Activated gamma-delta T cell (primary cell): ENCODE results near the gene REPIN1.
A peak's percentile ranks its signal among the peaks of the same experiment; 100 is the strongest.

Source experiments
- DNase-seq: peaks from one replicate; lab custom pipeline; 2025; lab: John Stamatoyannopoulos, UW

REPIN1 gene

GRCh38 chr7:150360363-150361058, 8.1 kb upstream of the REPIN1 start:
- no peak for DNase-seq

DNA sequence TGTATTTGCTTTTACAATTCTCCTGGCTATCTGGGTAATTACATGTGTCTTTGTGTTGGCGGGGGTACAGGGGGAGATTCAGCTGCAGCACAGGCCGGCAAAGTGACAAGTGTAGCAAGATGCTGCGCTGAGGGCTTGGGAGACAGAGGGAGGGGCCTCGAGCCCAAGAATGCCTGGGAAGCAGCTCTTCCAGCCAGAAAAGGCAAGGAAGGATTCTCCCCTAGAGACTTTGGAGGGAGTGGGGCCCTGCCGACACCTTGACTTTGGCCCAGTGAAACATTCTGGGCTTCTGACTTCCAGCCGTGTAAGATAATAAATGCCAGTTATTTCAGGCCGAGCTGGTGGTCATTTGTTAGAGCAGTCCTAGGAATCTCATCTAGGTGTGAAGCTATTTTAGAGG, 7.2 kb upstream of the REPIN1 start:
- DNase-seq, result no peak

DNA sequence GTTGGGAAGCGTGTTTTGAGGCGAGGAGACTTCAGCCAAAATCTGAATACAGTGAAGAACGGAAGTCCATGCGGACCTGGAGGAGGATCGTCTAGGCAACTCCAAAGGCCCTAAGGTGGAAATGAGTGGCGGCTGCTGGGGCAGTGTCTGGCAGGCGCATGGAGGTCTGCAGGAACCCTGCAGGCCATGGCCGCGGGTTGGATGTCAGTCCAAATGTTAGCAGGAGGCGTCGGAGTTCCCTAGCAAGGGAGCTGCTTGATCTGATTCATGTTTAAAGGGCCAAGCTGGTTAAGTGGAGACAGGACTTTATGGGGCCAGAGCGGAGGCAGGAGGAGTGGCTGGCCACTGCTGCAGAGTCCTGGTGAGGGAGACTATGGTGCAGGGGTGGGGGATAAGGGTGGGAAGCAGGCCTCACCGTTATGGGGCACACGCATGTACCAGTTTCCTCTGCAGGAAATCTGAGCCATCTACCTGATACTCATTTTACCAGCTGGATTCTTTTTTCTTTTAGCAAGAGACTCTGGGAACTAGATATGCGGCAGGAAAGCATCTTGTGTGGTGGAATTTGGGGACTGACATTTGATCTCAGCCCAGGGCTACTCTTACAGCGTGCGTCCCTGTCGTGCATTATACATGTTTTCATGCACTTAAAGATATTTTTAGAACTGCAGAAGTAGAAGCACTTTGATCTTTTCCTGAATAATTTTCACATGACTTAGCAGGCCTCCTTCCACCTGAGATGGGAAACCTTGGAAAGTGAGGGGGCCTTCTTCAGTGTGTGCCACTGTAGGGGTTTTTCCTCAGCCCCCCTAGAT, 6.6 kb upstream of the REPIN1 start:
- no peak for DNase-seq

GRCh38 chr7:150363370-150363769, 5.3 kb upstream of the REPIN1 start:
- DNase-seq, result no peak

DNA sequence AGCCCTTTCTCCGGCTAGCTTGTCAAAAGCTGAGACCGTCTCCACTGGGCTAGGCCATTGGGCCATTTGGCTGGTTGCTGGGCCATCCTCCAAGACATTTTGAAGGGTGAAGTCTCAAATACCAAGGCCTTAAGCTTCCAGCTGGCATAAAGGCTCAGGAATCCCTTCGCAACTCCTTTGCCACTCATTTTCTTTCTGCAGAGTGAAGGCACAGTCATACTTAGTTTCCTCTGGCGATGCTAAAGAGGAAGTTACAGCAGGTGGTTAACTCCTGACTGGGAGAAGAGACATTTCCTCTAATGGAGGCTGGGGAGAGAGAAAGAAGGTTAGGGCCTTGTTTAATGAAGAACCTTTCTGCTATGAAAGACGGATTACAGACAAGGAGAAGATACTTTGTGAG, 4.8 kb upstream of the REPIN1 start:
- DNase-seq, result no peak

DNA sequence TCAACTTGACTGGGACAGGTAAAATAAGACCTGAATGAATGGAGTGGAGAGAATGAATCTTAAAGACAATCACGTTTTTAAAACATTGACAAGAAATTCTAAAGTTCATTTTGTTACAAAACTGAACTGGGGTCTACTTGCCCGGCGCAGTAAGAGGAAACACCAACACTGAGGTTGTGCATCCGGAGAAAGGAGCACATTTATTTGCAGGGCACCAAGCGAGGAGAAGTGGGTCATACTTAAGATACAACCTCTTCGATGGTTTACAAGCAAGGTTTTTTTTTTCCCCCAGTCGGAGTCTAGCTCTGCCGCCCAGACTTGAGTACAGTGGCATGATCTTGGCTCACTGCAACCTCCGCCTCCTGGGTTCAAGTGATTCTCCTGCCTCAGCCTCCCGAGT, 3.4 kb upstream of the REPIN1 start:
- DNase-seq, result no peak

DNA sequence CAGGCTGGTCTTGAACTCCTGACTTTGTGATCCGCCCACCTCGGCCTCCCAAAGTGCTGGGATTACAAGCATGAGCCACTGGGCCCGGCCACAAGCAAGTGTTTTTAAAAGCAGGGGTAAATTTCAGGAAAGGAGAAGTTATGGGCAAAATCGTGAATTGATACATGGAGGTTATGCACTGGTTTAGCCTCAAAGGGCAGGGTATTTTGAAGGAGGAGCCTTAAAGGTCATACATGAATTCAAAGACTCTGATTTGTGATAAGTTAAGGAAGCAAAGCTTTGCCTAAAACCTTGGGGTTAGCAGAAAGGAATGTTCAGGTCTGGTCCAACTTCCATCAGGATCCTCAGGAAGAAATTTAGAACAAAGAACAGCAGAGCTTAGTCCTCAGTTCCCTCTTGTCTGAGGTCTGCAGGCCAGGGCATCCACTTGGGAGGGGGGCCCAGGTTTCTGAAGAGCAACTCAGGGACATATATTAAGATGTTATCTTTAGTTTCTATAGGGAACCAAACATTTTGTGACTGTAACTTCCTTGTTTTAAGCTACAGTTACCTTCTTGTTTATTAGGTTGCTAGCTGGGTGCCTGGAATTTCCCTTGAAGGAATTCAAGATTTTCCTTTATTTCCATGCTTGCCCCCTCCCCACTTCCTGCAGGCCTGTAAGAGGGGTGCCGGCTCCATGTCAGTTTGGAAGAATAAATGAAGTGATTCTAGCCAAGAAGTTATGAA, 2.8 kb upstream of the REPIN1 start:
- DNase-seq, result no peak

- no peak for DNase-seq
Measured at GRCh38 chr7:150367677-150368095, 936 bp upstream of the REPIN1 start.

- DNase-seq, result peak; percentile 58
Measured at GRCh38 chr7:150368884-150369747, 494 bp downstream of the REPIN1 start.

DNA sequence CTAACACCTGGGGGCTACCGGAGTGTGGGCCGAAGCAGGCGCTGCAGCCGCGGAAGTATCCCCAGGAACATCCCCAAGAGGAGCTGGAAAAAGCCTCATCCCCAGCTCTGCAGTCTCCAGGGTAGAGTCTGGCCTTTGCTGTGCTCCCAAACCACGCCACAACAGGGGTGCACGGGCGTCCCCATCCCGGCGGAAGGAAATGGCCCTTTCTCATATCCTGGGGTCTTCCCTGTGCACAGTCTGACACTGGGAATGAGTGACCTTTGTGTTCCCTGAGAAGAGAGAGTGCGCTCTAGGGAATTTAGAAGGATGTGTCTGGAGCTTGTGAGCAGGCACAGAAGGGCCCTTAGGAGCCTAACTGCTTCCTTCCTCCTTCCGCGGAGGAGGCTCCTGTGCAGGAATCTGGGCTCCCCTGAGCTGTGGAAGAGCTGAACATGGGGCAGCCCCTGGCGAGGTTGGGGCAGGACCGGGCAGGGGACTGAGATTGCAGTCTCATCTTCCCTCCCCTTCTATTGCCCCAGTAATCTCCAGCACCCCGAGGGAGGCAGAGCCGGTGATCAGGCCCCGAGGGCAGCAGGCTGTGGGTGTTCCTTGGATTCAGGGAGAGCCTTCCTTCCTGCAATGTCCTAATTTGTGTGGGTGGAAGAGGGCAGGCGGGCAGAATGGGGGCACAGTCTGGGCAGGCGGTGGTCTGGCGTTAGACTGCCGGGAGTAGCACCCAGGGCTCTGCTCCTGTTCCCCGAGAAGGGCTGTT, 1.3 kb downstream of the REPIN1 start:
- no peak for DNase-seq

DNA sequence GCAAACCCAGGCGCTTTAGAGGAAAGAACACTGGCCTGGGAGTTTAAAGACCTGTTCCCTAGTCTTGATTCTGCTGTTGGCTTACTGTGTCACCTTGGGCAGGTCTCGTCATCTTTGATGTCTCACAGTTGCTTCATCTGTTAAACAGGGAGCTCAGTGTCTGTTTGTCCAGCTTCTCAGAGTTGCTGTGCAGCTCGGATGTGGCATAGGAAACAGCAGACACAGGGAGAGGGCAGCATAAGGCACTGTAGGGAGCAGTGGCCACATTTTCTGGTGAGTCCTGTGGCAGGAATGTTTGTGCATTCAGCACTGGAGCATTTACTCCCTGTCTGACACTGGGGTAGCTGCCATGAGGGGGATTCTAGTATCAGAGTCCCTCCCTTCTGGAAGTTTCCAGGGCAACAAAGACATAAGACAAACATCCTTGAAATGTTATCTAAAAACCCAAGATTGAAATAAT, 2.0 kb downstream of the REPIN1 start:
- DNase-seq, result no peak

DNA sequence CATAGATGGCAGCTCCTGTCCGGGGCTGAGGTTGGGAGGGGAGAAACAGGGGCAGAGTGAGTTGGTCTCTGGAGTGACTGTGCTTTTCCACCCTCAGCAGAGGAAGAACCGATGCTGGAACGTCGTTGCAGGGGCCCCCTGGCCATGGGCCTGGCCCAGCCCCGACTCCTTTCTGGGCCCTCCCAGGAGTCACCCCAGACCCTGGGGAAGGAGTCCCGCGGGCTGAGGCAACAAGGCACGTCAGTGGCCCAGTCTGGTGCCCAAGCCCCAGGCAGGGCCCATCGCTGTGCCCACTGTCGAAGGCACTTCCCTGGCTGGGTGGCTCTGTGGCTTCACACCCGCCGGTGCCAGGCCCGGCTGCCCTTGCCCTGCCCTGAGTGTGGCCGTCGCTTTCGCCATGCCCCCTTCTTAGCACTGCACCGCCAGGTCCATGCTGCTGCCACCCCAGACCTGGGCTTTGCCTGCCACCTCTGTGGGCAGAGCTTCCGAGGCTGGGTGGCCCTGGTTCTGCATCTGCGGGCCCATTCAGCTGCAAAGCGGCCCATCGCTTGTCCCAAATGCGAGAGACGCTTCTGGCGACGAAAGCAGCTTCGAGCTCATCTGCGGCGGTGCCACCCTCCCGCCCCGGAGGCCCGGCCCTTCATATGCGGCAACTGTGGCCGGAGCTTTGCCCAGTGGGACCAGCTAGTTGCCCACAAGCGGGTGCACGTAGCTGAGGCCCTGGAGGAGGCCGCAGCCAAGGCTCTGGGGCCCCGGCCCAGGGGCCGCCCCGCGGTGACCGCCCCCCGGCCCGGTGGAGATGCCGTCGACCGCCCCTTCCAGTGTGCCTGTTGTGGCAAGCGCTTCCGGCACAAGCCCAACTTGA, 2.7 kb downstream of the REPIN1 start:
- no peak for DNase-seq

DNA sequence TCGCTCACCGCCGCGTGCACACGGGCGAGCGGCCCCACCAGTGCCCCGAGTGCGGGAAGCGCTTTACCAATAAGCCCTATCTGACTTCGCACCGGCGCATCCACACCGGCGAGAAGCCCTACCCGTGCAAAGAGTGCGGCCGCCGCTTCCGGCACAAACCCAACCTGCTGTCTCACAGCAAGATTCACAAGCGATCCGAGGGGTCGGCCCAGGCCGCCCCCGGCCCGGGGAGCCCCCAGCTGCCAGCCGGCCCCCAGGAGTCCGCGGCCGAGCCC, 3.3 kb downstream of the REPIN1 start:
- no peak for DNase-seq

- no peak for DNase-seq
Measured at GRCh38 chr7:150372271-150373048, 3.8 kb downstream of the REPIN1 start.

DNA sequence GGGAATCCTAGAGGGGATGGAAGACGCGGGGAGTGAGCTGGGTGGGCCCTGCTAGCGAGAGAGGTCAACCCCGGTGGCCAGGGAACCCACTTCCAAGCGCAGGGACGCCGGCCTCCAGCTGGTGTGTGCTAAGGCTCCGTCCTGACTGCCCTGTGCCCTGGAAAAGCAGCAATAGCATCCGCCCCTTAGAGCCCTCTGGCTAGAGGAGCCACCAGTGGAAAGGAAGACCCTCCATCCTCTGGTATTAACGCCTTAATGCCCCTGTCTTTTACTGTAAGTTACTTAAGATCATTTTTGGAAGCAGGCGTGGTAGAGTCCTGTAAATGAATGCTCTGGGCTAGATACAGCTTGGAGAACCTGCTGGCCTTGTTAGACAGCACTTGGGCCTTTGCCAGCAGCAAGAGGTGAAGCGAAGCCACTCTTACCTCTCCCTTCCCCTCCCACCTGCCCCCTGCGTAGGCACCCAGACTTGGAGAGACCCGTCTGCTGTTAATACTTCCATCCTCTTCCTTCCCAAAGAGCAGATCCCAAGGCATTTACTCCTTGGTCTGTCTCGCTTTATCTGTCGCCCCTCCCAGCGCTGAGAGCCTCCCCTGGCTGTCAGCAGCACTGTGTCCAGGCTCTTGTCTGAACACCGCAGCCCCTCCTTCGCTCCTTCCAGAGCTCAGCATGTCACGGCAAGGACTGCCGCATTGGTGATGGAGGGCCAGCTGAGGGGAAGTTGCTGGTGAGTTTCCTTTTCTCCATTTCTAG, 4.6 kb downstream of the REPIN1 start:
- no peak for DNase-seq

DNA sequence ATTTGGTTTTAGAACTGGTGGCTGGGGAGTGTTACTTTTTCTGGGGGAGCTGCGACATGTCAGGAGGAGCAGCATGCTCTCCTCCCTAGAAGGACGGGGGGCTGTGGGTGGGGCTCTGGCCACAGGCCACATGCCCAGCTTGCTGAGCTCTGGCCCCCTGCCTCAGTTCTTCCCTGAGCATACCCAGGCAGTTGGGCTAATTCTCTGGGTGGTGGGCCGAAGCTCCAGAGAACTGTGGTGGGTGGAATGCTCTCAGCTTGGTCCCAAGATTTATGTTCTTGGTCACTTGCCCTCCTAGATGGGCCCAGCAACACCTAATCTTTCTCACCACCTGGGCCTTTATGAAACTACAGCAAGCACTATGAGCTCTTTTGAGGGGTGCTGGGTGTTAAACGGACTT, 5.4 kb downstream of the REPIN1 start:
- no peak for DNase-seq

DNA sequence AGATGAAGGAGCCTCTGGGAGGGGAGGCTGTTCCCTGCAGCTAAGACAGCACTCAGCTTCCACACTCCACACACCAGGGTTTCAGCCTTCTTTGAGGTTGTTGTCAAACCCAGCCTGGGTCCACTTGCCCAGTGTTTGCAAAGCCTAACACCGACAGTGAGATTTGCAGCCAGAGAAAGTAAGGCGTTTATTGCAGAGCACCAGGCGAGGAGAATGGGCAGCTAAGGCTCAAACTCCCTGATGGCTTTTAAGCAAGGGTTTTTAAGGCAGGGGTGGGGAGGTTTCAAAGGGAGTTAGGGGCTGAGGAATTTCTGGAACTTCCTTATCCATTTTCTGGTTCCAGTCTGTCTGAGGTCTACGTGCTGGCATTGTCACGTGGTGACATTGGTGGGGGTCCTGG, 5.8 kb downstream of the REPIN1 start:
- DNase-seq, result no peak

GRCh38 chr7:150375662-150376521, 7.3 kb downstream of the REPIN1 start:
- DNase-seq, result no peak
